Liver (tissue), 9 donors: ENCODE measurements around the gene PROSER3. TPM values are rescaled to one million over a fixed set of nuclear protein-coding genes. Genes with fewer than 3 reads are reported as not detected.

Experiments used
- DNase-seq: peaks from one replicate; pipeline ENCODE4 v3.0.0-alpha.2; 2017; ENCODE audit warnings: low spot score
- H3K27ac ChIP-seq, 2 donors: one replicate each; pipeline ENCODE4 v1.7.0; 2013; ENCODE audit warnings: inconsistent platforms in 2 of 2, low read length in 2 of 2, control low read depth in 1 of 2, low read depth in 1 of 2, mild to moderate bottlenecking in 1 of 2
- H3K27me3 ChIP-seq, 4 donors: one replicate each; pipeline versions ENCODE4 v1.6.1 to v1.7.0; 2013; ENCODE audit warnings: low read length in 3 of 4, inconsistent platforms in 1 of 4, mild to moderate bottlenecking in 1 of 4, moderate library complexity in 1 of 4; ENCODE audit not compliant: control insufficient read depth in 4 of 4, insufficient read depth in 4 of 4
- H3K36me3 ChIP-seq, 4 donors: one replicate each; pipeline versions ENCODE4 v1.6.1 to v1.7.0; 2013; ENCODE audit warnings: low read length in 3 of 4, mild to moderate bottlenecking in 3 of 4, low read depth in 1 of 4, moderate library complexity in 1 of 4; ENCODE audit not compliant: control insufficient read depth in 4 of 4, insufficient read depth in 3 of 4
- H3K4me1 ChIP-seq, 4 donors: one replicate each; pipeline versions ENCODE4 v1.6.1 to v1.7.0; 2013; ENCODE audit warnings: low read length in 3 of 4, mild to moderate bottlenecking in 3 of 4, moderate library complexity in 1 of 4; ENCODE audit not compliant: control insufficient read depth in 4 of 4, insufficient read depth in 4 of 4
- H3K4me3 ChIP-seq, 3 donors: one replicate each; pipeline versions ENCODE4 v1.6.1 to v1.7.0; 2013; ENCODE audit warnings: low read length in 3 of 3, control low read depth in 1 of 3, low read depth in 1 of 3, mild to moderate bottlenecking in 1 of 3
- H3K9ac ChIP-seq, 2 donors: one replicate each; pipeline ENCODE4 v1.7.0; 2013; ENCODE audit warnings: low read length in 2 of 2, mild to moderate bottlenecking in 2 of 2, moderate library complexity in 2 of 2, control low read depth in 1 of 2, low read depth in 1 of 2
- H3K9me3 ChIP-seq, 4 donors: one replicate each; pipeline versions ENCODE4 v1.6.1 to v1.7.0; 2013; ENCODE audit warnings: low read length in 3 of 4; ENCODE audit not compliant: control insufficient read depth in 4 of 4
- EGR1 ChIP-seq, 2 donors: IDR thresholded peaks; 2 replicates each; pipeline ENCODE4 v1.6.1; 2016 to 2018; ENCODE audit warnings: antibody characterized with exemption in 2 of 2, low read depth in 2 of 2
- FOXA1 ChIP-seq: IDR thresholded peaks from 2 replicates; pipeline ENCODE4 v1.6.1; 2016; ENCODE audit warnings: antibody characterized with exemption
- FOXA2 ChIP-seq: IDR thresholded peaks from 2 replicates; pipeline ENCODE4 v1.6.1; 2016; ENCODE audit warnings: antibody characterized with exemption
- HNF4A ChIP-seq, 2 donors: conservative IDR thresholded peaks; 2 replicates each; pipeline ENCODE4 v1.6.1; 2016; ENCODE audit warnings: antibody characterized with exemption in 2 of 2, mild to moderate bottlenecking in 2 of 2
- JUND ChIP-seq, 2 donors: IDR thresholded peaks; 2 replicates each; pipeline ENCODE4 v1.6.1; 2016; ENCODE audit warnings: antibody characterized with exemption in 2 of 2
- NR2F2 ChIP-seq: IDR thresholded peaks from 2 replicates; pipeline ENCODE4 v1.6.1; 2016; ENCODE audit warnings: antibody characterized with exemption
- RAD21 ChIP-seq, 2 donors: IDR thresholded peaks; 2 replicates each; pipeline ENCODE4 v1.6.1; 2016; ENCODE audit warnings: antibody characterized with exemption in 2 of 2, mild to moderate bottlenecking in 2 of 2
- SP1 ChIP-seq: IDR thresholded peaks from 2 replicates; pipeline ENCODE4 v1.6.1; 2018; ENCODE audit warnings: antibody characterized with exemption, mild to moderate bottlenecking
- TAF1 ChIP-seq: conservative IDR thresholded peaks from 2 replicates; pipeline ENCODE4 v1.6.1; 2016; ENCODE audit warnings: antibody characterized with exemption, mild to moderate bottlenecking
- WGBS: extraction: QIAGEN DNeasy Blood & Tissue Kit; methylation state at CpG from one replicate; pipeline ENCODE4 v1.1.7; 2013; 5-methylcytosine and 5-hydroxymethylcytosine counted together
- polyA plus RNA-seq, 2 donors: library from polyadenylated mRNA; stranded (reverse) in 1 of 2; unstranded in 1 of 2; fragments of 200-250 nt in 1 of 2; fragments of >200 nt in 1 of 2; fragmentation: Nextera tagmentation in 1 of 2; extraction: Ambion mirVana in 1 of 2; gene quantifications; one replicate each; pipeline versions ENCODE4 v1.2.1 to v1.2.3, GENCODE V29; 2013 to 2015
- total RNA-seq, 2 donors: library from RNA; depleted of rRNA; stranded (reverse); fragments of >200 nt; gene quantifications; one replicate each; pipeline ENCODE4 v1.2.3, GENCODE V29; 2014
- TF ChIP-seq, protein P1 (sequence below): IDR thresholded peaks from 2 replicates; pipeline ENCODE4 v1.6.1; 2016; ENCODE audit warnings: antibody characterized with exemption
- TF ChIP-seq, protein P2 (sequence below): IDR thresholded peaks from 2 replicates; pipeline ENCODE4 v1.6.1; 2016; ENCODE audit warnings: antibody characterized with exemption, mild to moderate bottlenecking
- TF ChIP-seq, protein P3 (sequence below): fragments of 150-350 bp; IDR thresholded peaks from 2 replicates; pipeline ENCODE4 v1.5.1; 2017; ENCODE audit warnings: improper control_type of control experiment, low read depth, low read length; ENCODE audit not compliant: missing input control
- TF ChIP-seq, protein P4 (sequence below): IDR thresholded peaks from 2 replicates; pipeline ENCODE4 v1.6.1; 2016; ENCODE audit warnings: antibody characterized with exemption
- donor health status: healthy.
- donor health status: healthy.
- donor health status: healthy.
- donor health status: healthy.
- donor health status: healthy.

Gene PROSER3
- total and polyA plus RNA-seq, 4 donors = 2.1 to 4.5 (median 2.7) TPM

- DNase-seq = no peak
- H3K27ac ChIP-seq = no peak overlapping the region
- no peaks in the 10 kb centered on the region for H3K9me3 ChIP-seq
- H3K36me3 ChIP-seq = no peaks in the 10 kb centered on the region
- no peaks in the 10 kb centered on the region for H3K27me3 ChIP-seq
- no peak overlapping the region for H3K9ac ChIP-seq
- 92% methylated on average over 19 of the region's 19 CpGs for WGBS
- no peaks in the 10 kb centered on the region for H3K4me1 ChIP-seq
- no peak overlapping the region for H3K4me3 ChIP-seq
- no peak for TF ChIP-seq NR2F2
These were observed 32.3 kb downstream of the PROSER3 start for GRCh38 chr19:35789978-35790944.

DNA sequence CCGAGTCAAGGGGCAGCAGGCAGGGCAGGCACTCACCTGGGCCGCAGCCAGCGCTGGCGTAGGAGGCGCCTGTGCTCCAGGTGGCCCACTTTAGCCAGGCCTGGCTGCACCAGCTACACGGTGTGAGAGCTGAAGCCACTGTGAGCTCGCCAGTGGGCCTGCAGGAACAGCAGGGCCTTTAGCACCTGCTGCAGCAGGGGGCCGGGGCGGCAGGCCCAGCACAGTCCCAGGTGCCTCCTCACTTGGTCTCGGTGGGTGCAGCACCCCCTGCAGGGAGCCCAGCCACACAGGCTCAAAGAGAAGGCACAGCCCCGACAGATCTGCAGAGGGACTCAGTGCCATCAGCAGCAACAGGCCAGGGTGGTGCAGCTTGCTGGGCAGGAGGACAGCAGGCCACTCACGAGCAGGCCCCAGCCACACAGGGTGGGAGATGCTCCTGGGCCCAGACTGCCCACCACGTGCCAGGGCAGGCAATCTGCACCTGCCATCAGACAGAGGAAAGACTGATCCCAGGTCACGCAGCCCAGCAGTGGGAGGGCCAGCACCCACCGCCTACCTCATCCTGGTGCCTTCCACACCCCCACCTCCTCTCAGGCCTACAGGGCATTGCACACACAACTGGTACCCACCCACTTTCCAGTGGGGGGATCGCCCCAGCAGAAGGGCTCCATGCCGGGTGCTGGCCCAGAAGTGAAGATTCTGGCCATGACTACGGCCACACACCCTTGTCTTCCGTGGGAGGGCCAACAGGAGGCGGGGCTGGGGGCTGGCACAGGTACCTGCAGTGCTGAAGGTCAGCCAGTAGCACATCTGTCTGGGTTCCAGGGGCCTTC, 33.2 kb downstream of the PROSER3 start:
- Histone ChIP-seq H3K9ac (no peak overlapping the region), H3K4me1 (no peaks in the 10 kb centered on the region), H3K4me3 (no peak overlapping the region), H3K27me3 (no peaks in the 10 kb centered on the region), H3K36me3 (no peaks in the 10 kb centered on the region), H3K9me3 (no peaks in the 10 kb centered on the region), H3K27ac (no peak overlapping the region)
- no peak for DNase-seq
- TF ChIP-seq JUND (IDR thresholded peaks at IDR 0.05) (no peak), FOXA2 (no peak), EGR1 (IDR thresholded peaks at IDR 0.05; ENCODE audit: low read depth in 2 of 2) (no peak), FOXA1 (no peak), RAD21 (IDR thresholded peaks at IDR 0.05) (no peak), HNF4A (conservative IDR thresholded peaks at IDR 0.05) (no peak)
- TF ChIP-seq, protein P1, sequence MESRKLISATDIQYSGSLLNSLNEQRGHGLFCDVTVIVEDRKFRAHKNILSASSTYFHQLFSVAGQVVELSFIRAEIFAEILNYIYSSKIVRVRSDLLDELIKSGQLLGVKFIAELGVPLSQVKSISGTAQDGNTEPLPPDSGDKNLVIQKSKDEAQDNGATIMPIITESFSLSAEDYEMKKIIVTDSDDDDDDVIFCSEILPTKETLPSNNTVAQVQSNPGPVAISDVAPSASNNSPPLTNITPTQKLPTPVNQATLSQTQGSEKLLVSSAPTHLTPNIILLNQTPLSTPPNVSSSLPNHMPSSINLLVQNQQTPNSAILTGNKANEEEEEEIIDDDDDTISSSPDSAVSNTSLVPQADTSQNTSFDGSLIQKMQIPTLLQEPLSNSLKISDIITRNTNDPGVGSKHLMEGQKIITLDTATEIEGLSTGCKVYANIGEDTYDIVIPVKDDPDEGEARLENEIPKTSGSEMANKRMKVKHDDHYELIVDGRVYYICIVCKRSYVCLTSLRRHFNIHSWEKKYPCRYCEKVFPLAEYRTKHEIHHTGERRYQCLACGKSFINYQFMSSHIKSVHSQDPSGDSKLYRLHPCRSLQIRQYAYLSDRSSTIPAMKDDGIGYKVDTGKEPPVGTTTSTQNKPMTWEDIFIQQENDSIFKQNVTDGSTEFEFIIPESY = no peak
- TF ChIP-seq, protein P2, sequence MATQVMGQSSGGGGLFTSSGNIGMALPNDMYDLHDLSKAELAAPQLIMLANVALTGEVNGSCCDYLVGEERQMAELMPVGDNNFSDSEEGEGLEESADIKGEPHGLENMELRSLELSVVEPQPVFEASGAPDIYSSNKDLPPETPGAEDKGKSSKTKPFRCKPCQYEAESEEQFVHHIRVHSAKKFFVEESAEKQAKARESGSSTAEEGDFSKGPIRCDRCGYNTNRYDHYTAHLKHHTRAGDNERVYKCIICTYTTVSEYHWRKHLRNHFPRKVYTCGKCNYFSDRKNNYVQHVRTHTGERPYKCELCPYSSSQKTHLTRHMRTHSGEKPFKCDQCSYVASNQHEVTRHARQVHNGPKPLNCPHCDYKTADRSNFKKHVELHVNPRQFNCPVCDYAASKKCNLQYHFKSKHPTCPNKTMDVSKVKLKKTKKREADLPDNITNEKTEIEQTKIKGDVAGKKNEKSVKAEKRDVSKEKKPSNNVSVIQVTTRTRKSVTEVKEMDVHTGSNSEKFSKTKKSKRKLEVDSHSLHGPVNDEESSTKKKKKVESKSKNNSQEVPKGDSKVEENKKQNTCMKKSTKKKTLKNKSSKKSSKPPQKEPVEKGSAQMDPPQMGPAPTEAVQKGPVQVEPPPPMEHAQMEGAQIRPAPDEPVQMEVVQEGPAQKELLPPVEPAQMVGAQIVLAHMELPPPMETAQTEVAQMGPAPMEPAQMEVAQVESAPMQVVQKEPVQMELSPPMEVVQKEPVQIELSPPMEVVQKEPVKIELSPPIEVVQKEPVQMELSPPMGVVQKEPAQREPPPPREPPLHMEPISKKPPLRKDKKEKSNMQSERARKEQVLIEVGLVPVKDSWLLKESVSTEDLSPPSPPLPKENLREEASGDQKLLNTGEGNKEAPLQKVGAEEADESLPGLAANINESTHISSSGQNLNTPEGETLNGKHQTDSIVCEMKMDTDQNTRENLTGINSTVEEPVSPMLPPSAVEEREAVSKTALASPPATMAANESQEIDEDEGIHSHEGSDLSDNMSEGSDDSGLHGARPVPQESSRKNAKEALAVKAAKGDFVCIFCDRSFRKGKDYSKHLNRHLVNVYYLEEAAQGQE = no peak
- WGBS = 82% methylated on average over 20 of the region's 20 CpGs

DNA sequence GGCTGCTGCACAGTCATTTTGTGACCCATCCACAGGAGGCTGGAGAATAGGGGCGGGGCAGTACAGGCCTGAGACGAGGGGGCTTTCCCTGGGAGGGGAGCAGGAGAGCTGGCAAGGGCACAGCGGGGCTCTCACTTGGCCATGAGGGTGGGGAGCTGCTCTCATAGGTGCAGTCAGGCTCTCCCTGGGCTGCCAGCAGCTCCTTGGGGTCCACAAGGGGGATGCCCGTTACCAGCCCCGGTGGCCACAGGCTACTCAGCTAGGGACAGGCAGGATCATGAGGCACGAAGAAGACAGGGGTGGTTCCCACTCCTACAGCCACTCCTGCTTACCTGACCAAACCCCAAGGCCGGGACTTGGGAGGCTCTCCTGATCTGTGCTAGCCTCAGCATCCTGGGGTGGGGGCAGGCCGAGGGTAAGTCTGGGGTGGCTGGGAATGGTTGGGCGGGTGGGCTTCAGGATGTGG, 33.9 kb downstream of the PROSER3 start:
- Histone ChIP-seq H3K27me3 (no peaks in the 10 kb centered on the region), H3K36me3 (no peaks in the 10 kb centered on the region), H3K27ac (no peak overlapping the region), H3K9me3 (no peaks in the 10 kb centered on the region), H3K4me1 (no peaks in the 10 kb centered on the region), H3K9ac (no peak overlapping the region), H3K4me3 (no peak overlapping the region)
- no peak for DNase-seq
- WGBS = 91% methylated on average over 9 of the region's 9 CpGs
- TF ChIP-seq TAF1 (no peak), JUND (IDR thresholded peaks at IDR 0.05) (no peak), FOXA2 (no peak), SP1 (no peak), FOXA1 (no peak), HNF4A (conservative IDR thresholded peaks at IDR 0.05) (no peak)
- TF ChIP-seq, protein P3, sequence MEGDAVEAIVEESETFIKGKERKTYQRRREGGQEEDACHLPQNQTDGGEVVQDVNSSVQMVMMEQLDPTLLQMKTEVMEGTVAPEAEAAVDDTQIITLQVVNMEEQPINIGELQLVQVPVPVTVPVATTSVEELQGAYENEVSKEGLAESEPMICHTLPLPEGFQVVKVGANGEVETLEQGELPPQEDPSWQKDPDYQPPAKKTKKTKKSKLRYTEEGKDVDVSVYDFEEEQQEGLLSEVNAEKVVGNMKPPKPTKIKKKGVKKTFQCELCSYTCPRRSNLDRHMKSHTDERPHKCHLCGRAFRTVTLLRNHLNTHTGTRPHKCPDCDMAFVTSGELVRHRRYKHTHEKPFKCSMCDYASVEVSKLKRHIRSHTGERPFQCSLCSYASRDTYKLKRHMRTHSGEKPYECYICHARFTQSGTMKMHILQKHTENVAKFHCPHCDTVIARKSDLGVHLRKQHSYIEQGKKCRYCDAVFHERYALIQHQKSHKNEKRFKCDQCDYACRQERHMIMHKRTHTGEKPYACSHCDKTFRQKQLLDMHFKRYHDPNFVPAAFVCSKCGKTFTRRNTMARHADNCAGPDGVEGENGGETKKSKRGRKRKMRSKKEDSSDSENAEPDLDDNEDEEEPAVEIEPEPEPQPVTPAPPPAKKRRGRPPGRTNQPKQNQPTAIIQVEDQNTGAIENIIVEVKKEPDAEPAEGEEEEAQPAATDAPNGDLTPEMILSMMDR = no peak
- TF ChIP-seq, protein P2 = no peak
- TF ChIP-seq, protein P4, sequence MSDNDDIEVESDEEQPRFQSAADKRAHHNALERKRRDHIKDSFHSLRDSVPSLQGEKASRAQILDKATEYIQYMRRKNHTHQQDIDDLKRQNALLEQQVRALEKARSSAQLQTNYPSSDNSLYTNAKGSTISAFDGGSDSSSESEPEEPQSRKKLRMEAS = no peak
